ENCODE measurements around the gene HOXD10.

DNA sequence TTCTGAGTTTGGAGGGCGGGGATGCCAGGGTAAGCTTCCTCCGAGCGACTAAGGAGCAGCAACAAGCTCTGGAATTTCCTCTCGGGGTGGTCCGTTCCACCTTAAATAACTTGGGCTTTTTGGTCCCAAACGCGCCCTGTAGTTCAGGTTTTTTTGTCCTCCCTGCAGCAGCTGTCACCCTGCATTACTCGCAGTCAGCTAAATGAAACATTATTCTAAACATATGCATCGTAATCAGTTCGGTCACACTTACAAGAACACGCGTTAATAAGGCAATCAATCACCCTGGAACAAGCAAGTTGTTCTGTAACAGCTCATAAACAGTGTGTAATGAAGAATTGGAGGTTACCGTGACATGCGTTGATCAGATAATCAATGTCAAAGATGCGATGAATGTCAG is 41.1 kb upstream of the HOXD10 start:
- TF ChIP-seq POLR2A (IDR thresholded peaks at IDR 0.05; ENCODE audit: extremely low read depth, insufficient read length), result no peak
- TF ChIP-seq, protein P1, sequence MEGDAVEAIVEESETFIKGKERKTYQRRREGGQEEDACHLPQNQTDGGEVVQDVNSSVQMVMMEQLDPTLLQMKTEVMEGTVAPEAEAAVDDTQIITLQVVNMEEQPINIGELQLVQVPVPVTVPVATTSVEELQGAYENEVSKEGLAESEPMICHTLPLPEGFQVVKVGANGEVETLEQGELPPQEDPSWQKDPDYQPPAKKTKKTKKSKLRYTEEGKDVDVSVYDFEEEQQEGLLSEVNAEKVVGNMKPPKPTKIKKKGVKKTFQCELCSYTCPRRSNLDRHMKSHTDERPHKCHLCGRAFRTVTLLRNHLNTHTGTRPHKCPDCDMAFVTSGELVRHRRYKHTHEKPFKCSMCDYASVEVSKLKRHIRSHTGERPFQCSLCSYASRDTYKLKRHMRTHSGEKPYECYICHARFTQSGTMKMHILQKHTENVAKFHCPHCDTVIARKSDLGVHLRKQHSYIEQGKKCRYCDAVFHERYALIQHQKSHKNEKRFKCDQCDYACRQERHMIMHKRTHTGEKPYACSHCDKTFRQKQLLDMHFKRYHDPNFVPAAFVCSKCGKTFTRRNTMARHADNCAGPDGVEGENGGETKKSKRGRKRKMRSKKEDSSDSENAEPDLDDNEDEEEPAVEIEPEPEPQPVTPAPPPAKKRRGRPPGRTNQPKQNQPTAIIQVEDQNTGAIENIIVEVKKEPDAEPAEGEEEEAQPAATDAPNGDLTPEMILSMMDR (IDR thresholded peaks at IDR 0.05; ENCODE audit: low read depth, low read length), result no peak

All from NB4 (cell line).